HCT116 (cell line): ENCODE results near the gene WNT2B.

Experiments
- CTCF ChIP-seq, 3 experiments: fragments of 200-600 bp in 1 of 3; sonication (generic) in 1 of 3; IDR thresholded peaks in 2 of 3; conservative IDR thresholded peaks in 1 of 3; 2 replicates each; pipeline ENCODE4 v1.5.1; 2012 to 2017; ENCODE audit warnings: low read depth in 2 of 3, low read length in 2 of 3, antibody characterized with exemption in 1 of 3, borderline replicate concordance in 1 of 3, control low read depth in 1 of 3, mild to moderate bottlenecking in 1 of 3, mixed read lengths in 1 of 3, mixed run types in 1 of 3, moderate library complexity in 1 of 3; ENCODE audit not compliant: insufficient read depth in 1 of 3
- EGR1 ChIP-seq: IDR thresholded peaks from 2 replicates; pipeline ENCODE4 v1.6.1; 2012; ENCODE audit warnings: low read depth
- EZH2 ChIP-seq: fragments of 200-600 bp; sonication (generic); IDR thresholded peaks from 2 replicates; pipeline ENCODE4 v1.6.1; 2017; ENCODE audit warnings: antibody characterized with exemption, mixed run types
- EZH2phosphoT487 ChIP-seq: fragments of 200-600 bp; IDR thresholded peaks from 2 replicates; pipeline ENCODE4 v1.6.1; 2018; ENCODE audit warnings: antibody characterized with exemption, borderline replicate concordance
- FOSL1 ChIP-seq: IDR thresholded peaks from 2 replicates; pipeline ENCODE4 v1.6.1; 2012; ENCODE audit warnings: low read depth
- JUND ChIP-seq: IDR thresholded peaks from 2 replicates; pipeline ENCODE4 v1.6.1; 2012
- POLR2A ChIP-seq: IDR thresholded peaks from 2 replicates; pipeline ENCODE4 v1.7.0; 2011; ENCODE audit warnings: borderline replicate concordance; ENCODE audit not compliant: insufficient read depth, insufficient read length; ENCODE audit errors: extremely low read depth
- POLR2AphosphoS5 ChIP-seq: IDR thresholded peaks from 2 replicates; pipeline ENCODE4 v1.6.1; 2011; ENCODE audit warnings: mild to moderate bottlenecking, low read depth, low read length, moderate library complexity
- REST ChIP-seq: IDR thresholded peaks from 2 replicates; pipeline ENCODE4 v1.6.1; 2012; ENCODE audit warnings: low read depth
- SIN3A ChIP-seq: IDR thresholded peaks from 2 replicates; pipeline ENCODE4 v1.6.1; 2012; ENCODE audit warnings: low read depth
- SP1 ChIP-seq: IDR thresholded peaks from 2 replicates; pipeline ENCODE4 v1.6.1; 2012; ENCODE audit warnings: low read depth

GRCh38 chr1:112533029-112533428 is 24.3 kb downstream of the WNT2B start:
- TF ChIP-seq EZH2 (no peak), CTCF (IDR thresholded peaks at IDR 0.05 in 2 of 3, conservative IDR thresholded peaks at IDR 0.05 in 1 of 3; ENCODE audit: borderline replicate concordance in 1 of 3, insufficient read depth in 1 of 3, low read depth in 2 of 3, low read length in 2 of 3) (no peak), REST (no peak), FOSL1 (no peak), POLR2A (no peak), POLR2AphosphoS5 (no peak), JUND (no peak), SP1 (no peak), EZH2phosphoT487 (no peak), SIN3A (no peak), EGR1 (no peak)
